ENCODE measurements around the gene CPNE1.

- no peak for TF ChIP-seq ATF3 (IDR thresholded peaks at IDR 0.05; ENCODE audit: insufficient read depth, low read depth, low read length)
- TF ChIP-seq SIN3A (conservative IDR thresholded peaks at IDR 0.05 in 1 of 2, IDR thresholded peaks at IDR 0.05 in 1 of 2; ENCODE audit: low read depth in 1 of 2, low read length in 2 of 2) = no peak
- no peak for TF ChIP-seq CTCF (IDR thresholded peaks at IDR 0.05; ENCODE audit: control extremely low read depth in 1 of 3, insufficient read depth in 1 of 3, low read depth in 1 of 3, low read length in 3 of 3)
- TF ChIP-seq JUND (IDR thresholded peaks at IDR 0.05; ENCODE audit: low read length) = no peak
- TF ChIP-seq SP4 (IDR thresholded peaks at IDR 0.05; ENCODE audit: low read length) = no peak
- no peak for TF ChIP-seq CHD2 (IDR thresholded peaks at IDR 0.05; ENCODE audit: low read length)
- TF ChIP-seq SRF (IDR thresholded peaks at IDR 0.05; ENCODE audit: low read depth, low read length) = no peak
- no peak for TF ChIP-seq NRF1 (IDR thresholded peaks at IDR 0.05; ENCODE audit: low read depth, low read length)
- TF ChIP-seq POLR2A (IDR thresholded peaks at IDR 0.05; ENCODE audit: control extremely low read depth in 1 of 2, low read depth in 2 of 2, low read length in 2 of 2) = no peak
Observed at GRCh38 chr20:35636095-35636494, 28.6 kb downstream of the CPNE1 start.
